ENCODE measurements around the gene IKBKE.

DNA sequence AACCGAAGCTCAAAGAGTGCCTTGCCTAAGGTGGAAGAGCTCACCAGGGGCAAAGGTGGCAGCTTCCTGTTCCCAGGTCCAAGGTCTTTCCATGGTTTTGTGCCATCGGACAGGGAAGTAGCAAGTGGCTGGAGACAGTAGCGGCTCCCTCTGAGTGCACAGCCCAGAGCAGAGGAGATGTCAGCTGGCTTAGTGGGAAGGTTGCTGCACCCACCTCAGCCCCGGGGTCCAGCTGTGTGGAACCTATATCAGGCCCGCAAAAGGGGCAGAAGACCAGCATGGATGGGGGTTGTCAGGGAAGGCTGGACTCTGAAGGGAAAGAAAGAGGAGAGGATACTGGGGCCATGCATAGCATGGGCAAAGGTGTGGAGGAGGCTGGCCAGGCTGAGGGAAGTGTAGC is 6.8 kb downstream of the IKBKE start:
- TF ChIP-seq, protein P1, sequence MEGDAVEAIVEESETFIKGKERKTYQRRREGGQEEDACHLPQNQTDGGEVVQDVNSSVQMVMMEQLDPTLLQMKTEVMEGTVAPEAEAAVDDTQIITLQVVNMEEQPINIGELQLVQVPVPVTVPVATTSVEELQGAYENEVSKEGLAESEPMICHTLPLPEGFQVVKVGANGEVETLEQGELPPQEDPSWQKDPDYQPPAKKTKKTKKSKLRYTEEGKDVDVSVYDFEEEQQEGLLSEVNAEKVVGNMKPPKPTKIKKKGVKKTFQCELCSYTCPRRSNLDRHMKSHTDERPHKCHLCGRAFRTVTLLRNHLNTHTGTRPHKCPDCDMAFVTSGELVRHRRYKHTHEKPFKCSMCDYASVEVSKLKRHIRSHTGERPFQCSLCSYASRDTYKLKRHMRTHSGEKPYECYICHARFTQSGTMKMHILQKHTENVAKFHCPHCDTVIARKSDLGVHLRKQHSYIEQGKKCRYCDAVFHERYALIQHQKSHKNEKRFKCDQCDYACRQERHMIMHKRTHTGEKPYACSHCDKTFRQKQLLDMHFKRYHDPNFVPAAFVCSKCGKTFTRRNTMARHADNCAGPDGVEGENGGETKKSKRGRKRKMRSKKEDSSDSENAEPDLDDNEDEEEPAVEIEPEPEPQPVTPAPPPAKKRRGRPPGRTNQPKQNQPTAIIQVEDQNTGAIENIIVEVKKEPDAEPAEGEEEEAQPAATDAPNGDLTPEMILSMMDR (IDR thresholded peaks at IDR 0.05): no peak
- TF ChIP-seq POLR2AphosphoS5 (IDR thresholded peaks at IDR 0.05): no peak
- no peak for TF ChIP-seq POLR2A (IDR thresholded peaks at IDR 0.05)
- TF ChIP-seq EP300 (IDR thresholded peaks at IDR 0.05): no peak

All from suprapubic skin (tissue), 4 donors.